ENCODE measurements around the gene DCAF16. TPM values are rescaled to one million over a fixed set of nuclear protein-coding genes. Genes with fewer than 3 reads are reported as not detected.

Gene DCAF16
- total and polyA plus RNA-seq, 4 donors: 7.1 to 37.9 (median 17.3) TPM

DNA sequence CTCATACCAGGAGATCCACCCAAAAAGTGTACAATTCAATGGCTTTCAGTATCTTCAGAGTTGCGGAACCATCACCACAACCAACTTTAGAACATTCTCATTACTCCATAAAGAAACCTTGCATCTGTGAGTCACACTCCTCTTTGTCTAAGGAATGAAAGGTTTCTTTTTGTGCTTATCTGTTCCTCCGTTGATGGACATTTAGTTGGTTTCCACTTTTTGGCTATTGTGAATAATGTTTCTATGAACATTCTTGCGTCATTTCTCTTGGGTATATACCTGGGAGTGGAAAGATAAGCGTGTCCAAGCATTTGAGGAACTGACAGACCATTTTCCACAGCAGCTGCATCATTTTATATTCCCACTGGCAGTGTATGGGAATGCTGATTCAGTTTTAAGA lies 39.7 kb downstream of the DCAF16 start:
- no peak overlapping the region for H3K27ac ChIP-seq (ENCODE audit: low read depth in 1 of 2, low read length in 1 of 2)
- H3K27me3 ChIP-seq (ENCODE audit: control insufficient read depth in 3 of 3, insufficient read depth in 3 of 3, low read length in 2 of 3): no peaks in the 10 kb centered on the region
- H3K4me1 ChIP-seq (ENCODE audit: control insufficient read depth in 5 of 5, insufficient read depth in 5 of 5, low read length in 5 of 5): no peaks in the 10 kb centered on the region
- no peak for ATAC-seq (ENCODE audit: insufficient read depth, low FRiP score)
- H3K9me3 ChIP-seq (ENCODE audit: control insufficient read depth in 4 of 4, insufficient read depth in 3 of 4, low read length in 3 of 4): peaks cover 0 to 6% (median 1%) of the 10 kb centered on the region in 4 donors
- no peak for TF ChIP-seq CTCF (IDR thresholded peaks at IDR 0.05; ENCODE audit: control extremely low read depth, extremely low read depth)
- H3K36me3 ChIP-seq (ENCODE audit: control insufficient read depth in 4 of 4, insufficient read depth in 4 of 4, low read length in 4 of 4): no peaks in the 10 kb centered on the region
- H3K9ac ChIP-seq (ENCODE audit: insufficient read depth in 1 of 2, low read length in 2 of 2): no peak overlapping the region
- no peak for DNase-seq
- no peak overlapping the region for H3K4me3 ChIP-seq
- WGBS, 2 donors: 77 to 78% methylated on average over 4 of the region's 4 CpGs

DNA sequence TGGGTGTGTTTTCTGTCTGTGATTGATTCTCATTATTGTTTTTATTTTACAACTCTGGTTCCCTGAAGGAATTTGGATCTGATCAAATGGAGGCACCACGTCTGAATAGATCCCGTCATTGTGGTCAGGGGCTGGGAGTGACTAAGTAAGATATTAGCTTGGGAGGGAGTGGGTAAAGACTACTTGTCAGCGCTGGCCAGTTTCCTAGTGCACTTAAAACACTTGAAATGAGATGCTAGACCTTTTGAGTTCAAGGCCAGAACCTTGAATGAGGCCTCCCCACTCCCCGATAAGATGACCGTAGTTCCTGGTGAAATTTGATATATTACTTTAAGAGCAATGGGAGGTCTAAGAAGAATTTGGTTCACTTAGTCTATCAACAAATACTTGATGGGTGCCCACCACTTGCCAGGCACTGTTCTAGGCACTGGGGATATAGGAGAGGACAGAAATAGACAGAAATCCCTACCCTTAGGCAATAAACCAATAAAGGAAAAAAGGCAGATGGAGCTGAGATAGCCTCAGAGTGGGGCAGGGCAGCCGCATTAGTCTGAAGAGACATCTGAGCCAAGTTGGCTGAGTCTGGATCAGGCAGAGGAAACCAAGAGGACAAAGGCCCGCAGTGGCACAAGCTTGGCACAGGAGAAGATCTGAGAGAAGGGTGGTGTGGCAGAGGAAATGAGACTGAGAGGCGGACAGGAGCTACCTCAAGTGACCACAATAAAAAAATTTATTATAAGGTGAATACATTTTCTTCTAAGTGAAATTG lies 41.0 kb downstream of the DCAF16 start:
- TF ChIP-seq CTCF (IDR thresholded peaks at IDR 0.05; ENCODE audit: control extremely low read depth, extremely low read depth): no peak

GRCh38 chr4:17766826-17767458 lies 43.6 kb downstream of the DCAF16 start:
- H3K4me3 ChIP-seq: no peak overlapping the region
- TF ChIP-seq CTCF (IDR thresholded peaks at IDR 0.05; ENCODE audit: control extremely low read depth, extremely low read depth): no peak
- no peak overlapping the region for H3K9ac ChIP-seq (ENCODE audit: insufficient read depth in 1 of 2, low read length in 2 of 2)
- H3K27me3 ChIP-seq (ENCODE audit: control insufficient read depth in 3 of 3, insufficient read depth in 3 of 3, low read length in 2 of 3): no peaks in the 10 kb centered on the region
- H3K27ac ChIP-seq (ENCODE audit: low read depth in 1 of 2, low read length in 1 of 2): no peak overlapping the region
- no peak for ATAC-seq (ENCODE audit: insufficient read depth, low FRiP score)
- H3K4me1 ChIP-seq (ENCODE audit: control insufficient read depth in 5 of 5, insufficient read depth in 5 of 5, low read length in 5 of 5): no peaks in the 10 kb centered on the region
- no peaks in the 10 kb centered on the region for H3K36me3 ChIP-seq (ENCODE audit: control insufficient read depth in 4 of 4, insufficient read depth in 4 of 4, low read length in 4 of 4)
- WGBS, 2 donors: 93 to 97% methylated on average over 26 to 33 of the region's 33 CpGs
- no peak for DNase-seq
- peaks cover 0 to 6% (median 1%) of the 10 kb centered on the region in 4 donors for H3K9me3 ChIP-seq (ENCODE audit: control insufficient read depth in 4 of 4, insufficient read depth in 3 of 4, low read length in 3 of 4)

More for the DNA sequence above, 41.0 kb downstream of the DCAF16 start:
- no peak overlapping the region for H3K27ac ChIP-seq (ENCODE audit: low read depth in 1 of 2, low read length in 1 of 2)
- no peaks in the 10 kb centered on the region for H3K27me3 ChIP-seq (ENCODE audit: control insufficient read depth in 3 of 3, insufficient read depth in 3 of 3, low read length in 2 of 3)
- H3K4me3 ChIP-seq: no peak overlapping the region
- no peak overlapping the region for H3K9ac ChIP-seq (ENCODE audit: insufficient read depth in 1 of 2, low read length in 2 of 2)
- 51 to 77% methylated on average over 8 of the region's 8 CpGs for WGBS, 2 donors
- DNase-seq: no peak
- no peaks in the 10 kb centered on the region for H3K36me3 ChIP-seq (ENCODE audit: control insufficient read depth in 4 of 4, insufficient read depth in 4 of 4, low read length in 4 of 4)
- H3K4me1 ChIP-seq (ENCODE audit: control insufficient read depth in 5 of 5, insufficient read depth in 5 of 5, low read length in 5 of 5): no peaks in the 10 kb centered on the region
- ATAC-seq (ENCODE audit: insufficient read depth, low FRiP score): peak; percentile 83
- peaks cover 0 to 6% (median 1%) of the 10 kb centered on the region in 4 donors for H3K9me3 ChIP-seq (ENCODE audit: control insufficient read depth in 4 of 4, insufficient read depth in 3 of 4, low read length in 3 of 4)
